Central memory CD4-positive, alpha-beta T cell (primary cell): Measurements from ENCODE around the gene TBC1D17.

Experiments used
- DNase-seq: peaks from one replicate; pipeline ENCODE4 v3.0.0; 2022

The TBC1D17 gene

GRCh38 chr19:49848938-49849337 is 28.6 kb upstream of the TBC1D17 start:
- no peak for DNase-seq

DNA sequence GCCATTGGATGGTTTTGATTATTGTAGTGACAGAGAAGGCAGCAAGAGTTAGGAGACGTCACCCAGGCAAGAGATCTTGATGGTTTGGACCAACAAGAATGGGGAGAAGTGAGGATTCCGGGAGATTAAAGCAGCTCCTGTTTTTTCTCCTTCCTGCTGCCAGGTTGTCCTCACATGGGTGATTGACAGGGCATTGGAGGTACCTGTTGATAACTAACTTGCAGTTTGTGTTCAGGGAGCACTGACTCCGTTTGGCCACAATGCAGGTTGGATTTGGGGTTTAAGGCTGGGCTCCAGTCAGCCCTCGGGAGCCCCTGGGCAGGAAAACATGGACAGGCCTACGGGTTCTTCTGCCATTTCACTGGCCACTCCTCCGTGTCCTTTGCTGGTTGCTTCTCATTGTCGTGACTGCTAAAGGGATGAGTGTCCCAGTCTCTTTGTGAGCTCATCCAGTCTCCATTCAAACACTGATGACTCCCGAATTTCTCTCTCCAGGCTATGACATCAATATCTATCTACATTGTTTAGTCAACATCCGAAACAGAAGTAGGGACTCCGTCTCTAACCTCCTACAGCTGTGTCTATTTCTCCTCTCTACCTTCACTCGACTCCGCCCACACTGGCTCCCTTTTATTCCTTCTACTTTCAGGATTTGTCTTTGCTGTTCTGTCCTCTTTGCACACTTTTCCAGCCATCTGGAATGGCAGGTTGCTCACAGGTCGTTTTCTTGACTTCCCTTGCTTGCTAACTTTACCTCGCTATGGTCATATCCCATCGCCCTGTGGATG is 27.9 kb upstream of the TBC1D17 start:
- DNase-seq: no peak

- DNase-seq: no peak
These were observed 27.3 kb upstream of the TBC1D17 start for GRCh38 chr19:49850221-49850486.

GRCh38 chr19:49850487-49851342 is 26.8 kb upstream of the TBC1D17 start, which contains the start of gene PTOV1:
TSS of gene PTOV1 (plus strand) at chr19:49851159.
- DNase-seq: peak; percentile 84

DNA sequence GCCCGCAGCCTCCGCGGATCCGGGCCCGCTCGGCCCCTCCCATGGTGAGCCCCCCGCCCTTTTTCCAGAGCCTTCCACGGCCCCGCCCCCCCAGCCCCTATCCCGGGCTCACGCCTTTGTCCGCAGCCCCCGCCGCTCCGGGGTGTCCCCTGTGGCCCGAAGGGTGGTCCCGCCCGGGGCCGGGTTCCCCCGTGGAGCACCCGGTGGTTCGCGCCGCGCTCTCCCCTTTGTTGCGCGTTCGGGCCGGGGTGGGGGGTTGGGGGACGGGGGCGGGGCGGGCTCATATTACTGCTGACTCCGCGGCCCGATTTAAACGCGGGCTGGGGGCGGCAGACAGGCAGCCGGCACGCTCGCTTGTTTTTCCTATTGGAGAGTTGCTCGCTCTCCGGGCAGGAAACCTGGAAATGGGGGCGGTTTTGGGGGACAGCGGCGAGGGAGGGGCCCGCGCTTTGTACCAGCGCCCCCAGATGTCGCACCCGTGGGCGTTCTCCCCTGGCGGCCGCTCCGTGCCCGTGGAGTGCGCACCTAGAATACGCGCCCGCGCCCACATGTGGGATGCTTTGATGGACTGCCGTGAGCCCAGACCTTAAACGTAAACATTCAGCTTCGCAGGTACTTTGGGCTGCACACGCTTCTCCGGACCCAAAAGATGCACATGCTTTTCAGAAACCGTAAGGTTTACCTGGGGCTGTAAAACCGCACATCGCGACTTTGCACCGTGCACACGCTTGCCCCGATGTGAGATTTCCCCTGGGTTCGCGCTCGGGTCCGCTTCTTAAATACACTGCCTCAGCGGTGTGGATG is 25.8 kb upstream of the TBC1D17 start:
- peak; percentile 18 for DNase-seq

- DNase-seq: no peak
These were observed 24.8 kb upstream of the TBC1D17 start for GRCh38 chr19:49852631-49853126.

- no peak for DNase-seq
These were observed 23.6 kb upstream of the TBC1D17 start for GRCh38 chr19:49853852-49854377.

DNA sequence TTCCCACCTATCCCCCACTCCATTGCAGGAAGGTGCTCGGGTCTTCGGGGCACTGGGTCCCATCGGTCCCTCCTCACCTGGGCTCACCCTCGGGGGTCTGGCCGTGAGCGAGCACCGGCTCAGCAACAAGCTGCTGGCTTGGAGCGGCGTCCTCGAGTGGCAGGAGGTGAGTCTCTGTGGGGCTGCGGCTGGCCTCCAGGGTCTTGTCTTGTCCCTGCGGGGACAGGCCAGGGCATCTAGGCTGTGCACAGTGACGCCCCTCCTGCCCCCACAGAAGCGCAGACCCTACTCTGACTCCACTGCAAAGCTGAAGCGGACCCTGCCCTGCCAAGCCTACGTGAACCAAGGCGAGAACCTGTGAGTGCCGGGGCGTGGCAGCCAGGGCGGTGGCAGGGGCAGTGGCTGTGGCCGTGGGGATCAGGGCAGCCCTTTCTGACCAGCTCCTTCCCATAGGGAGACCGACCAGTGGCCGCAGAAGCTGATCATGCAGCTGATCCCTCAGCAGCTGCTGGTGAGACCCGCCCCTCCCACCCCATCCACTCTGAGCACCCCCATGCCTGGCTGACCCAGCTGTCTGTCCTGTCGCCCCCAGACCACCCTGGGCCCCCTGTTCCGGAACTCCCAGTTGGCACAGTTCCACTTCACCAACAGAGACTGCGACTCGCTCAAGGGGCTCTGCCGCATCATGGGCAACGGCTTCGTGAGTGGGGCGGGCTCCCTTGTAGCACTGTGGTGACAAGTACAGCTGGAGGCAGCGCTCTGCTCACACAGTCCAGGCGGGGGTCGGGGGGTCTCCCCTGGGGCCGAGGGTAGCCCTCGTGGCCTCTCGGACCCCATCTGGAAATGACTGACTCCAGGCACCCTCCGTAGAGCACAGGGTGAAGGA is 22.9 kb upstream of the TBC1D17 start:
- no peak for DNase-seq

- DNase-seq: no peak
These were observed 22.2 kb upstream of the TBC1D17 start for GRCh38 chr19:49855277-49855675.

DNA sequence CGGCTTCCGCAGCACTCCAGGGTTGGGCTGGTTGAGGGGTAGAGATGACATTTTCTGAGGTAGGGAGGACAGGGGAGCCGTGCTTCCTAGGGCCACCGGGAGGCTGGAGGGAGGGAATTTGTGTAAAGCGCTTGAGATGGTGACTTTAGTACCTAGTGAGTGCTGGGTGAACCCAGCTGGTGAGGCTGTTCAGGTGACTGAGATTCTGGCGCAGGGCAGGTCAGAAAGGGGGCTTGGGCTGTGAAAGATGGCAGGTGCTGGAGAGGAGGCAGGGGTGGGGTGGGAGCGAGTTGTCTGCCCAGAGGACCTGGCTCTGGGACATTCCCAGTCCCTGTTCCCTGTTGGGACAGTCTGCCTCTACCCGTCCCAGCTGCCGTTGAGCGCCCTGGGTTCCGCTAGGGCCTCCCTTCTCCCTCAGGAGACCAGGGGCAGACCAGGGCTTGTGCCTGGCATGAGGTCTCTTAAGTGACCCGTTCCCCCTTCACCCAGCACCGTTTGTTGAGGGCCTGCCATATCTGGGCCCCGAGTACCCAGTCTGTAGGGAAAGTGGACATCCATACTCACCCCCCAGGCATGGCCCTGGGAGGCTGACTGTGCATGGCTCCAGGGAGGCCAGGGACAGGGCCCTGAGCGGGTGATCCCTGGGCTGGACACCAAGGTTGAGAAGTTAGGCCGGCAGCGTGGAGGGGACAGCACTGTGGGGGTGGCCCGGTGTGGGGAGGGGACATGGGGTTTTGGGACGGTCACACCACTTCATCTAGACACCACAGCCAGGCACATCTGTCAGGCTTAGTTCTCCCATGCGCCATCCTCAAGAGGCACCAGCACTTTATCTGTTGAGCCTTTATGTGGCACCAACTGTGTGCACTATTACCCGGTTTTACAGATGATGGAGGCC is 21.6 kb upstream of the TBC1D17 start:
- no peak for DNase-seq

DNA sequence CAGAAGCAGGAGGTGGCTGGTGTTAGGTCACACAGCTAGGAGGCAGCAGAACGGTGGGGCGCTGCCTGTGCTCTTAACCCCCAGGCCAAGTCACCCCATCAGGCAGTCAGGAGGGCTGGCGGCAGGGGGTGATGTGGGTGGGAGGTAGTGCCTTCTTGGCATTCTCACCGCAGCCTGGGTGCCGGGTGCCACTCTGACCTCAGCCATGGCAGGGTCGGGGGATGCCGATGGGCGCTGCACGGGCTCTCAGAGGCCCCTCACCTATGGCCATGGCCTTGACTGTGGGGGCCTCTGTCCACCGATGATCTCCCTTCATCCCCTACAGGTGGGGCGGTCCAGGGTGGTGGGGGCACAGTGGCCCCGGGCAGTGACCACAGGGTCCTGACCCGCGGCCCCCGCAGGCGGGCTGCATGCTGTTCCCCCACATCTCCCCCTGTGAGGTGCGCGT is 20.9 kb upstream of the TBC1D17 start:
- DNase-seq: no peak

DNA sequence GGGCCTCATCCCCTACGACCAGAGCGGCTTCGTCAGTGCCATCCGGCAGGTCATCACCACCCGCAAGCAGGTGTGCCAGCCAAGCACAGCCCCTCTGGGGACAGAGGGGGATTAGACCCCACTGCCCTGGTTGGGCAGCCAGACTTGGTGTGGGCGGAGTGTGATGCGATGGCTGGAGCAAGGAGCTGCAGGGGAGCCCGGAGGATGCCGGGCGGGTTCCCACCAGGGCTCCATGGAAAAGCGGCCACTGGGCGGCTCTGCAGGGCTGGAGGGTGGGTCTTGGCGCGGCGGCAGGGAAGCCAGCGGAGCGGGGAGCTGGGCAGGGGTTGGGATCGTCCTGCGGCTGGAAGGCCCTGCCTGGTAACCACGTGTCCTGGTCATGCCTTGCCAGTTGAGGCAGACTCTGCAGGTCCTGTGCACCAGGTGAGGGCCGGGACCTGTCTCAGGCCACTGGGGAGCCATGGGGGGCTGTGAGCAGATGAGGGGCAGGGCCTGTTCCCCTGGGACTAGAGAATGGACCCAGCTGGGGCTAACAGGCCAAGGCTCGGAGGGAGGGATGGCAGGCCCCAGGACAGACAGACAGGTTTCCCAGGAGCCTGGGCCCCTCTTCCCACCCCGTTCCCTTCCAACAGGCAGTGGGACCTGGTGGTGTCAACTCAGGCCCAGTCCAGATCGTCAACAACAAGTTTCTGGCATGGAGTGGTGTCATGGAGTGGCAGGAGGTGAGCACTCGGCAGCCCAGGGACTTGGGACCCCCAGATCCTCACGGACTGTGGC is 20.3 kb upstream of the TBC1D17 start:
- DNase-seq: no peak

- no peak for DNase-seq
These were observed 19.7 kb upstream of the TBC1D17 start for GRCh38 chr19:49857838-49858087.

GRCh38 chr19:49858088-49858985 is 19.2 kb upstream of the TBC1D17 start:
- DNase-seq: no peak

- no peak for DNase-seq
These were observed 17.7 kb upstream of the TBC1D17 start for GRCh38 chr19:49859682-49860335.

DNA sequence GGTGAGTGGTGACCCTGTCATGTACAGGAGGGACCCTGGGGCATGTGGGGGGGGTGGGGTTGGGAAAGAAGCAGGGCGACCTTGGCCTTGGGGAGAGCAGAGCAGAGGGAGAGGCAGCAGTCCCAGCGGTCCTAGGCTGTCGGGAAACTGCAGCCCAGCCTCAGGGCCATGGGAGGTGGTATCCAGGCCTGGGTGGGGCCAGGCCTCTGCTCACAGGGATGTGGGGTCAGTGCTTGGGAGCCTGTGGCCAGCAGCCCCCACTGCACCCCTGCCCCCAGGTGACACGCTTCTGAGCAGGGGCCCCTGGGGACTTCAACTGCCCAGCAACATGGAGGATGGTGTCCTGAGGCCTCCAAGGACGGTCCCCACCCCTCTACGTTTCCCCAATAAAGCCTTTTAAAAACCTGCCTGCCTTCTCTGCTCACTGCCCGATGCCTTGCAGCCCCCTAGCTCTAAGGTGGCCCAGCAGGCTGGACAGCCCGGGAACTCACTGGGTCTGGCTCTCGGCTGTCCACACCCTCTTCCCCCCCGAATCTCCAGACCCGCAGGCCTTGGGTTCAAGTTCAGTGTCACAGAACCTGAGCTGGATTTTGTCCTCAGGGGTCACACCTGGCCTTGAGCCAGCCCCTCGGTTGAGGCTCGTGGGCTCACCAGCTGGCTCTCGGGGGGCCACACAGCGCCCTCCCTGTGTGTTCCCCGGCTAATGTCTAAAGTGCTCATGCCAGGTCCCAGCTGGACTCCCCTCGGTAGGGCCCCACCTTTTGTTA is 17.0 kb upstream of the TBC1D17 start:
- DNase-seq: no peak

GRCh38 chr19:49861107-49861506 is 16.4 kb upstream of the TBC1D17 start:
- no peak for DNase-seq
